SK-N-SH treated with all-trans-retinoic acid at 6 μM for 48 hours (cell line): ENCODE results near the gene SNED1.

Experiments used
- ATAC-seq: fragments of 200-7000 bp; cut with Tn5 transposase; 3 replicates; pipeline ENCODE4 v1.9.1; 2020; ENCODE audit warnings: mild to moderate bottlenecking, moderate library complexity
- ARNTL ChIP-seq: fragments of 450-650 bp; formaldehyde crosslinking; IDR thresholded peaks from 2 replicates; pipeline ENCODE4 v1.5.0; 2020; ENCODE audit warnings: low read depth, mild to moderate bottlenecking, moderate library complexity, borderline replicate concordance
- BACH2 ChIP-seq: fragments of 250-450 bp; sonication (Bioruptor Pico); IDR thresholded peaks from 2 replicates; pipeline ENCODE4 v1.9.0; 2021; ENCODE audit warnings: mild to moderate bottlenecking, borderline replicate concordance
- CSDC2 ChIP-seq: fragments of 250-450 bp; sonication (Bioruptor Pico); IDR thresholded peaks from 2 replicates; pipeline ENCODE4 v1.5.0; 2020; ENCODE audit warnings: mild to moderate bottlenecking, moderate library complexity
- CSRNP3 ChIP-seq: fragments of 250-450 bp; sonication (Bioruptor Pico); IDR thresholded peaks from 2 replicates; pipeline ENCODE4 v1.5.1; 2021; ENCODE audit warnings: mild to moderate bottlenecking, moderate library complexity
- ESRRG ChIP-seq: fragments of 250-450 bp; sonication (Bioruptor Pico); IDR thresholded peaks from 2 replicates; pipeline ENCODE4 v1.6.1; 2021; ENCODE audit warnings: mild to moderate bottlenecking
- GLIS3 ChIP-seq: fragments of 250-450 bp; sonication (Bioruptor Pico); IDR thresholded peaks from 2 replicates; pipeline ENCODE4 v1.5.0; 2020; ENCODE audit warnings: mild to moderate bottlenecking, moderate library complexity
- ISL1 ChIP-seq: fragments of 250-450 bp; sonication (Bioruptor Pico); IDR thresholded peaks from 2 replicates; pipeline ENCODE4 v2.1.2; 2022; ENCODE audit warnings: mild to moderate bottlenecking, moderate library complexity
- OSR1 ChIP-seq: fragments of 250-450 bp; sonication (Bioruptor Pico); IDR thresholded peaks from 2 replicates; pipeline ENCODE4 v1.8.0; 2022; ENCODE audit warnings: moderate library complexity, mild to moderate bottlenecking, inconsistent platforms
- RARB ChIP-seq: fragments of 250-450 bp; sonication (Bioruptor Pico); IDR thresholded peaks from 2 replicates; pipeline ENCODE4 v1.8.0; 2021; ENCODE audit warnings: mild to moderate bottlenecking, moderate library complexity
- SNAI2 ChIP-seq: fragments of 250-450 bp; sonication (Bioruptor Pico); IDR thresholded peaks from 2 replicates; pipeline ENCODE4 v1.5.0; 2020; ENCODE audit warnings: mild to moderate bottlenecking, moderate library complexity
- TOX ChIP-seq: fragments of 250-450 bp; sonication (Bioruptor Pico); IDR thresholded peaks from 2 replicates; pipeline ENCODE4 v1.8.0; 2021; ENCODE audit warnings: mild to moderate bottlenecking, moderate library complexity, borderline replicate concordance
- ZC3H10 ChIP-seq: fragments of 250-450 bp; sonication (Bioruptor Pico); IDR thresholded peaks from 2 replicates; pipeline ENCODE4 v1.5.1; 2021; ENCODE audit warnings: mild to moderate bottlenecking, moderate library complexity
- ZFP3 ChIP-seq: fragments of 250-450 bp; sonication (Bioruptor Pico); IDR thresholded peaks from 2 replicates; pipeline ENCODE4 v1.5.0; 2020; ENCODE audit warnings: mild to moderate bottlenecking, moderate library complexity
- ZFP30 ChIP-seq: fragments of 450-650 bp; formaldehyde crosslinking; IDR thresholded peaks from 2 replicates; pipeline ENCODE4 v1.5.0; 2022; ENCODE audit warnings: mild to moderate bottlenecking, moderate library complexity
- ZNF565 ChIP-seq: fragments of 450-650 bp; formaldehyde crosslinking; conservative IDR thresholded peaks from 2 replicates; pipeline ENCODE4 v1.5.0; 2020; ENCODE audit warnings: low read depth, mild to moderate bottlenecking, moderate library complexity
- ZNF70 ChIP-seq: fragments of 450-650 bp; formaldehyde crosslinking; IDR thresholded peaks from 2 replicates; pipeline ENCODE4 v1.5.0; 2020; ENCODE audit warnings: mild to moderate bottlenecking, moderate library complexity
- ZNF8 ChIP-seq: fragments of 450-650 bp; formaldehyde crosslinking; IDR thresholded peaks from 2 replicates; pipeline ENCODE4 v1.5.0; 2020; ENCODE audit warnings: mild to moderate bottlenecking, moderate library complexity
- TF ChIP-seq, protein P1 (sequence below): fragments of 250-450 bp; sonication (Bioruptor Pico); IDR thresholded peaks from 2 replicates; pipeline ENCODE4 v1.5.1; 2020; ENCODE audit warnings: low read depth, mild to moderate bottlenecking, moderate library complexity
- TF ChIP-seq, protein P2 (sequence below): fragments of 250-450 bp; sonication (Bioruptor Pico); IDR thresholded peaks from 2 replicates; pipeline ENCODE4 v1.8.0; 2021; ENCODE audit warnings: low read depth, mild to moderate bottlenecking, moderate library complexity, borderline replicate concordance
- TF ChIP-seq, protein P3 (sequence below): fragments of 250-450 bp; sonication (Bioruptor Pico); IDR thresholded peaks from 2 replicates; pipeline ENCODE4 v1.5.0; 2020; ENCODE audit warnings: mild to moderate bottlenecking, moderate library complexity
- TF ChIP-seq, protein P4 (sequence below): fragments of 250-450 bp; sonication (Bioruptor Pico); IDR thresholded peaks from 2 replicates; pipeline ENCODE4 v1.8.0; 2020; ENCODE audit warnings: mild to moderate bottlenecking, moderate library complexity, borderline replicate concordance

The SNED1 gene

DNA sequence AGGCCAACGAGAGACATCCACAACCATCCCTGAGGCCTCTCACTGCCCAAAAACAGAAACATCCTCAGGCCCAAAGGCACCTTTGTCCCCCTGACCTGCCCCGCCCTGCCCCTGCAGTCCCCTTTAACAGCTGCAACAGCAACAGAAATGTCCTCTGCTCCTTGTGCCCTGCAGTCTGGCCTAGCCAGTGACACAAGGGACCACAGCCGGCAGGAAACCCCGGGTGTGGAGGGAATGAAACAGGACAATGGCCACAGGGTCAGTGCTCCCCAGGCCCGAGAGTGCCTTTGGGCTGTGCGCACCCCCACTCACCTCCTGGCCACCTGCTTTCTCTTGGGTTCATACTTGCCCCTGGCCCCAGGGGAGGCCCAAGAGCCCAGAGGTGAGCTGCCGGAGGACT, 35.6 kb downstream of the SNED1 start:
- ATAC-seq = no peak
- no peak for TF ChIP-seq ESRRG
- TF ChIP-seq RARB = no peak
- no peak for TF ChIP-seq ZNF70
- no peak for TF ChIP-seq ZC3H10 (CRISPR knock-in tag)
- TF ChIP-seq TOX = no peak

GRCh38 chr2:241034490-241035141, 36.2 kb downstream of the SNED1 start:
- no peak for ATAC-seq
- TF ChIP-seq, protein P1, sequence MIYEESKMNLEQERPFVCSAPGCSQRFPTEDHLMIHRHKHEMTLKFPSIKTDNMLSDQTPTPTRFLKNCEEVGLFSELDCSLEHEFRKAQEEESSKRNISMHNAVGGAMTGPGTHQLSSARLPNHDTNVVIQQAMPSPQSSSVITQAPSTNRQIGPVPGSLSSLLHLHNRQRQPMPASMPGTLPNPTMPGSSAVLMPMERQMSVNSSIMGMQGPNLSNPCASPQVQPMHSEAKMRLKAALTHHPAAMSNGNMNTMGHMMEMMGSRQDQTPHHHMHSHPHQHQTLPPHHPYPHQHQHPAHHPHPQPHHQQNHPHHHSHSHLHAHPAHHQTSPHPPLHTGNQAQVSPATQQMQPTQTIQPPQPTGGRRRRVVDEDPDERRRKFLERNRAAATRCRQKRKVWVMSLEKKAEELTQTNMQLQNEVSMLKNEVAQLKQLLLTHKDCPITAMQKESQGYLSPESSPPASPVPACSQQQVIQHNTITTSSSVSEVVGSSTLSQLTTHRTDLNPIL (CRISPR knock-in tag) = no peak
- TF ChIP-seq OSR1 (CRISPR knock-in tag) (no peak), SNAI2 (CRISPR knock-in tag) (no peak), ESRRG (no peak), BACH2 (CRISPR knock-in tag) (no peak), ZNF565 (no peak), ZFP3 (CRISPR knock-in tag) (no peak)

DNA sequence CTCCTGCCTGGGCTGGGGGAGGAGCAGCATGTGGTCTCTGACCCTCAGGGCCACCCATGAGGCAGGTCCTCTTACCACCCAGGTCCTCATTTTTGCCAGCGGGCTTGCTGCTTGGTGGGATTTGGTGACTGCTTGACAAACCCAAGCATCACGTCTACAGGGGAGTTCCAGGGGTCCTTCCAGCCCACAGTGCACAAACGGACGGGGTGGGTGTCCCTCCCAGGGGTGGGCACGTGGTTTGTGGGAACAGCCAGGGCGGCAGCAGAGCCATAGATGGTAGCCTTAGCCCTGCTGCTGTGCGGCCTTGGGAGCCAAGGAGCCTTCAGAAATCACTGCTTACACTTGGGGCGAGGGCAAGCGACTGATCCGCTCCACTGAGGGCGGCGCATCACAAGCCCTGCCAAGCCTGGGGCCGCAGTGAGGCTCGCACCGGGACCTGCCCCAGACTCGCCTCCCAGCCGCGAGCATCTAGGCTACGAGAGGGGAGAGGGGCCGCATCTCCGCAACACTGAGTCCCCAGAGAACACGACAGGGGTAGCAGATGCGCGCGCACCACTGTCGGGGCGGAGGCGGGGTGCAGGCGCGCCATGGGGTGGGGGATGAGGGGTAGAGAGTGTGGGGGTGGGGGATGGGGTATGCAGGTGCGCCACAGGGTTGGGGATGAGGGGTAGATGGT, 36.9 kb downstream of the SNED1 start:
- ATAC-seq = no peak
- TF ChIP-seq, protein P2, sequence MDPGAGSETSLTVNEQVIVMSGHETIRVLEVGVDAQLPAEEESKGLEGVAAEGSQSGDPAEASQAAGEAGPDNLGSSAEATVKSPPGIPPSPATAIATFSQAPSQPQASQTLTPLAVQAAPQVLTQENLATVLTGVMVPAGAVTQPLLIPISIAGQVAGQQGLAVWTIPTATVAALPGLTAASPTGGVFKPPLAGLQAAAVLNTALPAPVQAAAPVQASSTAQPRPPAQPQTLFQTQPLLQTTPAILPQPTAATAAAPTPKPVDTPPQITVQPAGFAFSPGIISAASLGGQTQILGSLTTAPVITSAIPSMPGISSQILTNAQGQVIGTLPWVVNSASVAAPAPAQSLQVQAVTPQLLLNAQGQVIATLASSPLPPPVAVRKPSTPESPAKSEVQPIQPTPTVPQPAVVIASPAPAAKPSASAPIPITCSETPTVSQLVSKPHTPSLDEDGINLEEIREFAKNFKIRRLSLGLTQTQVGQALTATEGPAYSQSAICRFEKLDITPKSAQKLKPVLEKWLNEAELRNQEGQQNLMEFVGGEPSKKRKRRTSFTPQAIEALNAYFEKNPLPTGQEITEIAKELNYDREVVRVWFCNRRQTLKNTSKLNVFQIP = no peak
- TF ChIP-seq ISL1 (CRISPR knock-in tag) (no peak), ARNTL (CRISPR knock-in tag) (no peak), CSDC2 (CRISPR knock-in tag) (no peak), ZFP3 (CRISPR knock-in tag) (no peak), OSR1 (CRISPR knock-in tag) (no peak), RARB (no peak), ZC3H10 (CRISPR knock-in tag) (no peak), BACH2 (CRISPR knock-in tag) (no peak), TOX (no peak), GLIS3 (no peak), ZNF565 (no peak), ZFP30 (CRISPR knock-in tag) (no peak)
- TF ChIP-seq, protein P3, sequence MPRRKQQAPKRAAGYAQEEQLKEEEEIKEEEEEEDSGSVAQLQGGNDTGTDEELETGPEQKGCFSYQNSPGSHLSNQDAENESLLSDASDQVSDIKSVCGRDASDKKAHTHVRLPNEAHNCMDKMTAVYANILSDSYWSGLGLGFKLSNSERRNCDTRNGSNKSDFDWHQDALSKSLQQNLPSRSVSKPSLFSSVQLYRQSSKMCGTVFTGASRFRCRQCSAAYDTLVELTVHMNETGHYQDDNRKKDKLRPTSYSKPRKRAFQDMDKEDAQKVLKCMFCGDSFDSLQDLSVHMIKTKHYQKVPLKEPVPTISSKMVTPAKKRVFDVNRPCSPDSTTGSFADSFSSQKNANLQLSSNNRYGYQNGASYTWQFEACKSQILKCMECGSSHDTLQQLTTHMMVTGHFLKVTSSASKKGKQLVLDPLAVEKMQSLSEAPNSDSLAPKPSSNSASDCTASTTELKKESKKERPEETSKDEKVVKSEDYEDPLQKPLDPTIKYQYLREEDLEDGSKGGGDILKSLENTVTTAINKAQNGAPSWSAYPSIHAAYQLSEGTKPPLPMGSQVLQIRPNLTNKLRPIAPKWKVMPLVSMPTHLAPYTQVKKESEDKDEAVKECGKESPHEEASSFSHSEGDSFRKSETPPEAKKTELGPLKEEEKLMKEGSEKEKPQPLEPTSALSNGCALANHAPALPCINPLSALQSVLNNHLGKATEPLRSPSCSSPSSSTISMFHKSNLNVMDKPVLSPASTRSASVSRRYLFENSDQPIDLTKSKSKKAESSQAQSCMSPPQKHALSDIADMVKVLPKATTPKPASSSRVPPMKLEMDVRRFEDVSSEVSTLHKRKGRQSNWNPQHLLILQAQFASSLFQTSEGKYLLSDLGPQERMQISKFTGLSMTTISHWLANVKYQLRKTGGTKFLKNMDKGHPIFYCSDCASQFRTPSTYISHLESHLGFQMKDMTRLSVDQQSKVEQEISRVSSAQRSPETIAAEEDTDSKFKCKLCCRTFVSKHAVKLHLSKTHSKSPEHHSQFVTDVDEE = no peak
- TF ChIP-seq, protein P1 (CRISPR knock-in tag) = no peak

DNA sequence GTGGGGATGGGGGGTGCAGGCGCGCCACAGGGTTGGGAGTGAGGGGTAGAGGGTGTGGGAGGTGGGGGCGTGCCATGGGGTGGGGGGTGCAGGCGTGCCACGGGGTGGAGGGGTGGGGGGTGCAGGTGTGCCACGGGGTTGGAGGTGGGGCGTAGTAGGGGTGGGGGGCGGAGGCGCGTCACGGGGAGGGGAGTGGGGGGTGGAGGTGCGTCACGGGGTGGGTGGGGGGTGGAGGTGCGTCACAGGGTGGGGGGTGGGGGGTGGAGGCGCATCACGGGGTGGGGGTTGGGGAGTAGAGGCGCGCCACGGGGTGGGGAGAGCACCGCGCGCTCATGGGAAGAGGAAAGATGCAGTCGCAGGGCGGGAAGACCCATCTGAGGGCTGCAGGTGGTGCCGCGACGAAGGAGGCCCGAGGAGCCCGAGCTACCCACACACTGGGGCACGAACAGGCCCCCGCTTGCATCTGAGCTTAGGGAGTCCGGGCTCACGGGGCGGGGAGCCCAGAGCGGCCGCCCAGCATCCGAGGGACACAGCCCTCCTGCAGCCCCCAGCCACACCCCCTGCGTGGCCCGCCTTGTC, 37.5 kb downstream of the SNED1 start:
- no peak for ATAC-seq
- TF ChIP-seq ESRRG = no peak
- TF ChIP-seq OSR1 (CRISPR knock-in tag) = no peak
- TF ChIP-seq, protein P1 (CRISPR knock-in tag) = no peak
- TF ChIP-seq, protein P4, sequence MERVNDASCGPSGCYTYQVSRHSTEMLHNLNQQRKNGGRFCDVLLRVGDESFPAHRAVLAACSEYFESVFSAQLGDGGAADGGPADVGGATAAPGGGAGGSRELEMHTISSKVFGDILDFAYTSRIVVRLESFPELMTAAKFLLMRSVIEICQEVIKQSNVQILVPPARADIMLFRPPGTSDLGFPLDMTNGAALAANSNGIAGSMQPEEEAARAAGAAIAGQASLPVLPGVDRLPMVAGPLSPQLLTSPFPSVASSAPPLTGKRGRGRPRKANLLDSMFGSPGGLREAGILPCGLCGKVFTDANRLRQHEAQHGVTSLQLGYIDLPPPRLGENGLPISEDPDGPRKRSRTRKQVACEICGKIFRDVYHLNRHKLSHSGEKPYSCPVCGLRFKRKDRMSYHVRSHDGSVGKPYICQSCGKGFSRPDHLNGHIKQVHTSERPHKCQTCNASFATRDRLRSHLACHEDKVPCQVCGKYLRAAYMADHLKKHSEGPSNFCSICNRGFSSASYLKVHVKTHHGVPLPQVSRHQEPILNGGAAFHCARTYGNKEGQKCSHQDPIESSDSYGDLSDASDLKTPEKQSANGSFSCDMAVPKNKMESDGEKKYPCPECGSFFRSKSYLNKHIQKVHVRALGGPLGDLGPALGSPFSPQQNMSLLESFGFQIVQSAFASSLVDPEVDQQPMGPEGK (CRISPR knock-in tag) = no peak
- no peak for TF ChIP-seq ZNF8 (CRISPR knock-in tag)
- TF ChIP-seq ZNF70 = no peak
- TF ChIP-seq ZNF565 = no peak
- no peak for TF ChIP-seq ARNTL (CRISPR knock-in tag)
- no peak for TF ChIP-seq ZC3H10 (CRISPR knock-in tag)
- no peak for TF ChIP-seq RARB
- TF ChIP-seq TOX = no peak
- no peak for TF ChIP-seq CSDC2 (CRISPR knock-in tag)
- no peak for TF ChIP-seq BACH2 (CRISPR knock-in tag)
- no peak for TF ChIP-seq GLIS3
- TF ChIP-seq CSRNP3 = no peak
